Lung (tissue), 16 donors: Measurements from ENCODE around the gene MMRN1. TPM values are rescaled to one million over a fixed set of nuclear protein-coding genes. Genes with fewer than 3 reads are reported as not detected.

Source experiments
- ATAC-seq: fragments of 200-7000 bp; cut with Tn5 transposase; one replicate; pipeline ENCODE4 v1.9.1; 2020; ENCODE audit warnings: moderate number of reproducible peaks; ENCODE audit not compliant: insufficient read depth, low FRiP score
- DNase-seq, 3 donors: peaks; one replicate each; pipeline ENCODE4 v3.0.0-alpha.2; 2013 to 2017
- H3K27ac ChIP-seq, 2 donors: one replicate each; pipeline ENCODE4 v1.5.1; 2013; ENCODE audit warnings: mild to moderate bottlenecking in 2 of 2, moderate library complexity in 2 of 2, control low read depth in 1 of 2, inconsistent platforms in 1 of 2, low read depth in 1 of 2, low read length in 1 of 2
- H3K27me3 ChIP-seq, 3 donors: one replicate each; pipeline ENCODE4 v1.5.1; 2013; ENCODE audit warnings: low read length in 2 of 3; ENCODE audit not compliant: control insufficient read depth in 3 of 3, insufficient read depth in 3 of 3
- H3K36me3 ChIP-seq, 4 donors: one replicate each; pipeline ENCODE4 v1.5.1; 2013; ENCODE audit warnings: low read length in 4 of 4, mild to moderate bottlenecking in 1 of 4, moderate library complexity in 1 of 4; ENCODE audit not compliant: control insufficient read depth in 4 of 4, insufficient read depth in 4 of 4
- H3K4me1 ChIP-seq, 5 donors: one replicate each; pipeline ENCODE4 v1.5.1; 2013; ENCODE audit warnings: low read length in 5 of 5, mild to moderate bottlenecking in 2 of 5, moderate library complexity in 1 of 5; ENCODE audit not compliant: control insufficient read depth in 5 of 5, insufficient read depth in 5 of 5
- H3K4me3 ChIP-seq: one replicate; pipeline ENCODE4 v1.5.1; 2013; ENCODE audit warnings: mild to moderate bottlenecking, control low read depth, moderate library complexity
- H3K9ac ChIP-seq, 2 donors: one replicate each; pipeline ENCODE4 v1.5.1; 2013; ENCODE audit warnings: low read length in 2 of 2, control low read depth in 1 of 2; ENCODE audit not compliant: insufficient read depth in 1 of 2
- H3K9me3 ChIP-seq, 4 donors: one replicate each; pipeline ENCODE4 v1.5.1; 2013; ENCODE audit warnings: low read length in 3 of 4, mild to moderate bottlenecking in 1 of 4, moderate library complexity in 1 of 4; ENCODE audit not compliant: control insufficient read depth in 4 of 4, insufficient read depth in 3 of 4
- CTCF ChIP-seq: IDR thresholded peaks from 2 replicates; pipeline ENCODE4 v1.5.1; 2012; ENCODE audit warnings: mild to moderate bottlenecking; ENCODE audit errors: control extremely low read depth, extremely low read depth
- WGBS, 2 donors: extraction: QIAGEN DNeasy Blood & Tissue Kit; methylation state at CpG; one replicate each; pipeline ENCODE4 v1.1.7; 2013; 5-methylcytosine and 5-hydroxymethylcytosine counted together
- long read RNA-seq, 5 donors: transcript quantifications; one replicate each; lab custom pipeline, GENCODE V29; 2026
- polyA plus RNA-seq, 2 donors: library from polyadenylated mRNA; stranded (reverse); fragments of 200-250 nt; gene quantifications; one replicate each; pipeline ENCODE4 v1.2.1, GENCODE V29; 2013
- total RNA-seq, 2 donors: library from RNA; depleted of rRNA in 1 of 2; stranded (reverse); fragments of >200 nt in 1 of 2; gene quantifications; one replicate each; pipeline ENCODE4 v1.2.1, GENCODE V29; 2014 to 2021
- donor health status: control.
- donor health status: control.
- donor health status: Bipolar disorder and iron deficiency.
- donor health status: healthy.
- donor health status: DM: yes; HTN: yes; CAD: no.

MMRN1 gene
- total RNA-seq (10 to 100 TPM; 35.3 to 37.4 TPM), polyA plus RNA-seq (10 to 100 TPM; 10.2 to 17.1 TPM)
- long read RNA-seq, donor 1, full-length matches to known transcripts, result 4 of 4 reads
- long read RNA-seq, donor 1, partial matches to known transcripts, result 0 of 4 reads
- long read RNA-seq, donor 1, other reads (novel, unspliced or antisense), result 0 of 4 reads
- long read RNA-seq, donor 2, partial matches to known transcripts, result 8 of 8 reads
- long read RNA-seq, donor 2, other reads (novel, unspliced or antisense), result 0 of 8 reads
- long read RNA-seq, donor 3, full-length matches to known transcripts, result 3 of 10 reads
- long read RNA-seq, donor 3, partial matches to known transcripts, result 7 of 10 reads
- long read RNA-seq, donor 3, other reads (novel, unspliced or antisense), result 0 of 10 reads
- long read RNA-seq, donor 4, partial matches to known transcripts, result 12 of 12 reads
- long read RNA-seq, donor 4, other reads (novel, unspliced or antisense), result 0 of 12 reads
- long read RNA-seq, donor 5, full-length matches to known transcripts, result 4 of 4 reads
- long read RNA-seq, donor 5, partial matches to known transcripts, result 0 of 4 reads
- long read RNA-seq, donor 5, other reads (novel, unspliced or antisense), result 0 of 4 reads

GRCh38 chr4:89894649-89895550 is at the start of gene MMRN1:
MMRN1 (plus strand) TSS chr4:89894854; CDS start chr4:89894972, 118 bp downstream.
- Histone ChIP-seq H3K9ac (no peak within 1 kb of the TSS), H3K27ac (no peak within 1 kb of the TSS), H3K27me3 (no peaks in the 10 kb centered on the region), H3K9me3 (no peaks in the 10 kb centered on the region), H3K36me3 (no peaks in the 10 kb centered on the region), H3K4me3 (no peak within 1 kb of the TSS), H3K4me1 (peaks cover 0 to 3% (median 0%) of the 10 kb centered on the region in 5 donors)
- TF ChIP-seq CTCF, result no peak
- DNase-seq (peak in 2 of 3 donors; percentile 22 to 44), ATAC-seq (no peak)
- 16 to 44% methylated on average over 11 of the region's 11 CpGs for WGBS, 2 donors

GRCh38 chr4:89847571-89848325 is 46.9 kb upstream of the MMRN1 start:
- Histone ChIP-seq H3K4me1 (peaks cover 0 to 2% (median 0%) of the 10 kb centered on the region in 5 donors), H3K9ac (no peak overlapping the region), H3K36me3 (no peaks in the 10 kb centered on the region), H3K27me3 (no peaks in the 10 kb centered on the region), H3K27ac (no peak overlapping the region), H3K9me3 (peaks cover 0 to 5% (median 0%) of the 10 kb centered on the region in 4 donors), H3K4me3 (no peak overlapping the region)
- DNase-seq (peak in 1 of 3 donors; percentile 25), ATAC-seq (no peak)
- TF ChIP-seq CTCF, result no peak
- 93 to 100% methylated on average over 1 of the region's 1 CpG for WGBS, 2 donors

- ATAC-seq (no peak), DNase-seq (peak in 1 of 3 donors; percentile 4)
- H3K27me3 ChIP-seq, result no peaks in the 10 kb centered on the region
- no peak for TF ChIP-seq CTCF
- peaks cover 0 to 6% (median 0%) of the 10 kb centered on the region in 4 donors for H3K9me3 ChIP-seq
- H3K4me3 ChIP-seq, result no peak overlapping the region
- H3K36me3 ChIP-seq, result no peaks in the 10 kb centered on the region
- no peak overlapping the region for H3K27ac ChIP-seq
- 54 to 60% methylated on average over 3 of the region's 3 CpGs for WGBS, 2 donors
- no peaks in the 10 kb centered on the region for H3K4me1 ChIP-seq
- H3K9ac ChIP-seq, result no peak overlapping the region
These were observed 39.4 kb upstream of the MMRN1 start for GRCh38 chr4:89855236-89855635.
